ENCODE results near the gene MCM3. TPM values are rescaled to one million over a fixed set of nuclear protein-coding genes. Genes with fewer than 3 reads are reported as not detected.

The MCM3 gene
- total RNA-seq, 1 donor from 2014 or later: 23.4 TPM

GRCh38 chr6:52317211-52317610 is 32.7 kb upstream of the MCM3 start:
- FAIRE-seq (no peak), DNase-seq (ENCODE audit: low read depth) (no peak)
- no peaks in the 10 kb centered on the region for H3K36me3 ChIP-seq (ENCODE audit: control insufficient read depth, insufficient read depth, low read length)
- TF ChIP-seq CTCF (IDR thresholded peaks at IDR 0.05; ENCODE audit: insufficient read depth, low read length, severe bottlenecking): no peak
- H3K4me3 ChIP-seq (ENCODE audit: low read depth, low read length): no peak overlapping the region
- no peaks in the 10 kb centered on the region for H3K27me3 ChIP-seq (ENCODE audit: control insufficient read depth, insufficient read depth, low read length)

DNA sequence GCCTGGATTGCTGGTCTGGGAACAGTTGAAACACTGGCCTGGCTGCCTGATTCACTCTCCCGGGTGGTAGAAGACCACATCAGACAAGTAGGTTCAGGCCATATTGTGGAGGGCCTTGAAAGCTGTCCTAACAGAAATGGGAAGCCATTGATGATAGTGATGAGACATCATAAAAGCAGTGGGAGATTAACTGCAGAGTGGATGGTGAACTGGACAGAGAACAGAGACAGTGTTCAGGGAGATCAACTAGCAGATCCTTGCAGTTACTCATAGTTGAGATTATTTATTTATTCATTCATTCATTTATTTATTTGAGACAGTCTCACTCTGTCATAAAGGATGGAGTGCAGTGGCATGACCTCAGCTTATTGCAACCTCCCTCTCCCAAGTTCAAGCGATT is 30.2 kb upstream of the MCM3 start:
- Histone ChIP-seq H3K27me3 (ENCODE audit: control insufficient read depth, insufficient read depth, low read length) (no peaks in the 10 kb centered on the region), H3K4me3 (ENCODE audit: low read depth, low read length) (no peak overlapping the region), H3K36me3 (ENCODE audit: control insufficient read depth, insufficient read depth, low read length) (no peaks in the 10 kb centered on the region)
- TF ChIP-seq CTCF (IDR thresholded peaks at IDR 0.05; ENCODE audit: insufficient read depth, low read length, severe bottlenecking): no peak
- DNase-seq (ENCODE audit: low read depth): no peak
- FAIRE-seq: no peak

DNA sequence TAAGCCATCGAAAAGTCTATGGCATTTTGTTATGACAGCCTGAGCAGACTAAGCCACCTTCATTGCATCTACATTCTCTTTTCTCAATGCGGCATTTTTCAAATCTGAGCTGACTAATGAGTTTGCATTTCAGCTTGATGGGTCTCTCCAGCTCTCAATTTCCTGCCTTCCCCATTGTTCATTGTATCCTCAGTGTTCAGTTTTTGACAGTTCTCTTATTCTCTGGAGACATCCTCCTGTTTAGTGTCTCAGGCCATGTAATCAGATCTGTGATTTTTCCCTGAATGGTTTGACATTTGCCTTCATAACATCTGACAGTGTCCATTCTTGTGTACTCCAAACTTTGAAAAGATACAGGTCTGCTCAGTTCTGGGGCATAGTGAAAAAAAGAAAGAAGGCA is 27.9 kb upstream of the MCM3 start:
- DNase-seq (ENCODE audit: low read depth): no peak
- H3K36me3 ChIP-seq (ENCODE audit: control insufficient read depth, insufficient read depth, low read length): no peaks in the 10 kb centered on the region
- TF ChIP-seq CTCF (IDR thresholded peaks at IDR 0.05; ENCODE audit: insufficient read depth, low read length, severe bottlenecking): no peak
- no peak for FAIRE-seq
- no peaks in the 10 kb centered on the region for H3K27me3 ChIP-seq (ENCODE audit: control insufficient read depth, insufficient read depth, low read length)
- no peak overlapping the region for H3K4me3 ChIP-seq (ENCODE audit: low read depth, low read length)

GRCh38 chr6:52310932-52311331 is 26.4 kb upstream of the MCM3 start:
- H3K36me3 ChIP-seq (ENCODE audit: control insufficient read depth, insufficient read depth, low read length): no peaks in the 10 kb centered on the region
- DNase-seq (ENCODE audit: low read depth): no peak
- H3K27me3 ChIP-seq (ENCODE audit: control insufficient read depth, insufficient read depth, low read length): no peaks in the 10 kb centered on the region
- no peak for TF ChIP-seq CTCF (IDR thresholded peaks at IDR 0.05; ENCODE audit: insufficient read depth, low read length, severe bottlenecking)
- FAIRE-seq: no peak
- no peak overlapping the region for H3K4me3 ChIP-seq (ENCODE audit: low read depth, low read length)

DNA sequence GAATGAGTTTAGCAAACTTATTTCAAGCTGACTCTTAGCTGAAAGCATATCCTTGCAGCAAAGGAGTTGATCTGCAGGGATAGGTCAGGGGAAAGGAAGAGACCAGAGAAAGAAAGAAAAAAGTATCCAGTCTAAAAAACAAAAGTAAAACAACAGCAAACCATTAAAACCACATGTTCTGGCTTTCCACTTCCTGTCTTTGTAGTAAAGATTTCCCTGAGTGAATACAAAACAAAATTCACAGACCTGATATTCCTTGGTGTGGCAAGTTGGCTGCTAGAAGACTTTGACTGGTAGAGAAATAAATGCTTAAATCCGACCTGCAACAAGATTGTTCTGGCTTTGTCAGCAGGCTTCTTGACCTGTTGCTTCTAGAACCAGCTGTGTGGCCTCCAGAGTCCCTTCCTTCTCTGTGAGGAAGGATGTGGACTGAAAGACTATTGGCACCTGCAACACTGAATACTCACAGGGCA is 23.4 kb upstream of the MCM3 start:
- no peak overlapping the region for H3K4me3 ChIP-seq (ENCODE audit: low read depth, low read length)
- DNase-seq (ENCODE audit: low read depth) (no peak), FAIRE-seq (no peak)
- H3K36me3 ChIP-seq (ENCODE audit: control insufficient read depth, insufficient read depth, low read length): no peaks in the 10 kb centered on the region
- TF ChIP-seq CTCF (IDR thresholded peaks at IDR 0.05; ENCODE audit: insufficient read depth, low read length, severe bottlenecking): no peak
- H3K27me3 ChIP-seq (ENCODE audit: control insufficient read depth, insufficient read depth, low read length): no peaks in the 10 kb centered on the region
